H9 (cell line): ENCODE measurements around the gene MFSD6. TPM values are rescaled to one million over a fixed set of nuclear protein-coding genes. Genes with fewer than 3 reads are reported as not detected.

Experiments
- DNase-seq: peaks from one replicate; pipeline ENCODE4 v3.0.0-alpha.2; 2017
- H2AFZ ChIP-seq: one replicate; pipeline ENCODE4 v1.6.1; 2013; ENCODE audit warnings: mild to moderate bottlenecking, low read length, control low read depth, moderate library complexity
- H2AK5ac ChIP-seq: 2 replicates; pipeline ENCODE4 v1.6.1; 2013; ENCODE audit warnings: low read length, control low read depth, mixed read lengths; ENCODE audit not compliant: insufficient read length
- H2BK120ac ChIP-seq: one replicate; pipeline ENCODE4 v1.6.1; 2013; ENCODE audit warnings: low read depth, mild to moderate bottlenecking, low read length, control low read depth, inconsistent platforms; ENCODE audit not compliant: poor library complexity, severe bottlenecking
- H2BK12ac ChIP-seq: 2 replicates; pipeline ENCODE4 v1.6.1; 2013; ENCODE audit warnings: low read length, control low read depth, mixed read lengths, low read depth; ENCODE audit not compliant: insufficient read length
- H2BK15ac ChIP-seq: 2 replicates; pipeline ENCODE4 v1.6.1; 2013; ENCODE audit warnings: low read depth, low read length, control low read depth
- H2BK20ac ChIP-seq: one replicate; pipeline ENCODE4 v1.6.1; 2013; ENCODE audit warnings: low read depth, mild to moderate bottlenecking, low read length, control low read depth, inconsistent platforms; ENCODE audit not compliant: poor library complexity, severe bottlenecking
- H2BK5ac ChIP-seq: 2 replicates; pipeline ENCODE4 v1.6.1; 2013; ENCODE audit warnings: low read length, control low read depth, mixed read lengths; ENCODE audit not compliant: insufficient read length
- H3K14ac ChIP-seq: 2 replicates; pipeline ENCODE4 v1.6.1; 2013; ENCODE audit warnings: low read length, control low read depth; ENCODE audit not compliant: insufficient read depth
- H3K18ac ChIP-seq: 2 replicates; pipeline ENCODE4 v1.6.1; 2013; ENCODE audit warnings: low read depth, mild to moderate bottlenecking, mixed read lengths, low read length, control low read depth; ENCODE audit not compliant: insufficient read length
- H3K23ac ChIP-seq: 2 replicates; pipeline ENCODE4 v1.6.1; 2013; ENCODE audit warnings: low read length, control low read depth, mixed read lengths, low read depth; ENCODE audit not compliant: insufficient read length
- H3K23me2 ChIP-seq: 2 replicates; pipeline ENCODE4 v1.6.1; 2013; ENCODE audit warnings: low read depth, mild to moderate bottlenecking, mixed read lengths, low read length, control low read depth; ENCODE audit not compliant: insufficient read length, poor library complexity, severe bottlenecking
- H3K27ac ChIP-seq: 2 replicates; pipeline ENCODE4 v1.5.1; 2013; ENCODE audit warnings: low read length, control low read depth, mixed read lengths, low read depth; ENCODE audit not compliant: insufficient read length
- H3K27me3 ChIP-seq: 2 replicates; pipeline ENCODE4 v1.6.1; 2013; ENCODE audit warnings: low read length, control low read depth, inconsistent platforms; ENCODE audit not compliant: insufficient read depth
- H3K4ac ChIP-seq: 2 replicates; pipeline ENCODE4 v1.6.1; 2013; ENCODE audit warnings: low read depth, mild to moderate bottlenecking, control low read depth, inconsistent platforms, low read length, moderate library complexity
- H3K4me1 ChIP-seq: 2 replicates; pipeline ENCODE4 v1.6.1; 2013; ENCODE audit warnings: low read length, control low read depth, inconsistent platforms; ENCODE audit not compliant: insufficient read depth
- H3K4me2 ChIP-seq: 2 replicates; pipeline ENCODE4 v1.6.1; 2013; ENCODE audit warnings: low read length, control low read depth, mixed read lengths; ENCODE audit not compliant: insufficient read length, insufficient read depth
- H3K56ac ChIP-seq: 2 replicates; pipeline ENCODE4 v1.6.1; 2013; ENCODE audit warnings: low read depth, mild to moderate bottlenecking, mixed read lengths, low read length, control low read depth; ENCODE audit not compliant: insufficient read length
- H3K79me1 ChIP-seq: 2 replicates; pipeline ENCODE4 v1.6.1; 2013; ENCODE audit warnings: low read depth, mild to moderate bottlenecking, moderate library complexity, low read length, control low read depth, inconsistent platforms; ENCODE audit not compliant: insufficient read depth, poor library complexity, severe bottlenecking
- H3K79me2 ChIP-seq: 2 replicates; pipeline ENCODE4 v1.6.1; 2013; ENCODE audit warnings: low read length, control low read depth, inconsistent platforms; ENCODE audit not compliant: insufficient read depth
- H3K9ac ChIP-seq: 2 replicates; pipeline ENCODE4 v1.6.1; 2013; ENCODE audit warnings: low read length, control low read depth, mixed read lengths; ENCODE audit not compliant: insufficient read length; ENCODE audit errors: extremely low read depth
- H3K9me3 ChIP-seq: one replicate; pipeline ENCODE4 v1.6.1; 2013; ENCODE audit warnings: low read depth, low read length, inconsistent platforms; ENCODE audit not compliant: control insufficient read depth
- H3T11ph ChIP-seq: one replicate; pipeline ENCODE4 v1.6.1; 2013; ENCODE audit warnings: mild to moderate bottlenecking, low read length, control low read depth, inconsistent platforms
- H4K20me1 ChIP-seq: one replicate; pipeline ENCODE4 v1.6.1; 2013; ENCODE audit not compliant: control insufficient read depth, insufficient read length, insufficient read depth
- H4K5ac ChIP-seq: 2 replicates; pipeline ENCODE4 v1.6.1; 2013; ENCODE audit warnings: low read depth, mild to moderate bottlenecking, mixed read lengths, low read length, control low read depth; ENCODE audit not compliant: insufficient read length
- H4K8ac ChIP-seq: replicated peaks from 2 replicates; pipeline ENCODE4 v1.6.1; 2013; ENCODE audit warnings: low read length, control low read depth, mixed read lengths, low read depth; ENCODE audit not compliant: insufficient read length
- H4K91ac ChIP-seq: 2 replicates; pipeline ENCODE4 v1.6.1; 2013; ENCODE audit warnings: low read depth, mild to moderate bottlenecking, moderate library complexity, mixed read lengths, low read length, control low read depth; ENCODE audit not compliant: insufficient read length
- H3K27ac Mint-ChIP-seq, 3 experiments: 2 replicates in 2 of 3; 3 replicates in 1 of 3; pipeline ENCODE4 v1.8.0; 2020 to 2021; ENCODE audit warnings: mixed read lengths in 3 of 3, mild to moderate bottlenecking in 1 of 3, moderate library complexity in 1 of 3
- H3K27me3 Mint-ChIP-seq: 2 replicates; pipeline ENCODE4 v1.8.0; 2021; ENCODE audit warnings: low read depth, mild to moderate bottlenecking, moderate library complexity, mixed read lengths
- H3K36me3 Mint-ChIP-seq, 3 experiments: 2 replicates in 2 of 3; 3 replicates in 1 of 3; pipeline ENCODE4 v1.8.0; 2020 to 2021; ENCODE audit warnings: low read depth in 3 of 3, mixed read lengths in 3 of 3; ENCODE audit not compliant: insufficient read depth in 1 of 3
- H3K4me1 Mint-ChIP-seq, 2 experiments: 2 replicates each; pipeline ENCODE4 v1.8.0; 2020; ENCODE audit warnings: mixed read lengths in 2 of 2
- H3K4me3 Mint-ChIP-seq, 2 experiments: 2 replicates in 1 of 2; 3 replicates in 1 of 2; pipeline ENCODE4 v1.8.0; 2020 to 2021; ENCODE audit warnings: mild to moderate bottlenecking in 2 of 2, mixed read lengths in 2 of 2, moderate library complexity in 1 of 2
- H3K9me3 Mint-ChIP-seq, 2 experiments: 2 replicates in 1 of 2; 3 replicates in 1 of 2; pipeline ENCODE4 v1.8.0; 2020; ENCODE audit warnings: mild to moderate bottlenecking in 2 of 2, mixed read lengths in 2 of 2, moderate library complexity in 1 of 2
- CTCF ChIP-seq: fragments of 200-600 bp; sonication (generic); conservative IDR thresholded peaks from 3 replicates; pipeline ENCODE4 v1.8.0; 2021; ENCODE audit warnings: antibody characterized with exemption, mild to moderate bottlenecking
- WGBS: extraction: QIAGEN DNeasy Blood & Tissue Kit; methylation state at CpG from one replicate; pipeline ENCODE4 v1.1.7; 2013; ENCODE audit warnings: missing lambda C conversion rate, low lambda C conversion rate, mixed read lengths; ENCODE audit not compliant: insufficient read length; ENCODE audit errors: extremely low coverage; 5-methylcytosine and 5-hydroxymethylcytosine counted together
- total RNA-seq: library from RNA; stranded (reverse); gene quantifications from 2 replicates; pipeline ENCODE4 v1.2.1, GENCODE V29; 2021

MFSD6 gene
- total RNA-seq, 1 experiment from 2014 or later = 4.0 TPM

- H2BK5ac ChIP-seq = no peak overlapping the region
- no peak overlapping the region for H4K91ac ChIP-seq
- no peak overlapping the region for H2BK120ac ChIP-seq
- Mint-ChIP-seq H3K9me3 (peaks cover 20 to 23% of the 10 kb centered on the region in 2 experiments), H3K4me1 (no peaks in the 10 kb centered on the region), H3K4me3 (no peak overlapping the region), H3K27me3 (no peaks in the 10 kb centered on the region; the same call in 1 of the 2 replicates), H3K27ac (no peak overlapping the region), H3K36me3 (peaks cover 8 to 20% (median 12%) of the 10 kb centered on the region in 3 experiments)
- no CpG with 5 or more reads among the region's 3 CpGs for WGBS
- no peaks in the 10 kb centered on the region for H3K79me1 ChIP-seq
- H3K56ac ChIP-seq = no peak overlapping the region
- H4K20me1 ChIP-seq = no peaks in the 10 kb centered on the region
- H3K9me3 ChIP-seq = no peaks in the 10 kb centered on the region
- no peak overlapping the region for H3K23ac ChIP-seq
- no peak overlapping the region for H3K27ac ChIP-seq
- H3K4ac ChIP-seq = no peak overlapping the region
- H2BK20ac ChIP-seq = no peak overlapping the region
- no peak overlapping the region for H2AFZ ChIP-seq
- no peak overlapping the region for H4K8ac ChIP-seq
- no peak overlapping the region for H2BK12ac ChIP-seq
- DNase-seq = no peak
- no peaks in the 10 kb centered on the region for H3K27me3 ChIP-seq
- H3K14ac ChIP-seq = no peak overlapping the region
- H3K23me2 ChIP-seq = no peaks in the 10 kb centered on the region
- no peak overlapping the region for H2BK15ac ChIP-seq
- no peaks in the 10 kb centered on the region for H3K79me2 ChIP-seq
- no peak overlapping the region for H2AK5ac ChIP-seq
- H3K18ac ChIP-seq = no peak overlapping the region
- H4K5ac ChIP-seq = no peak overlapping the region
- no peak overlapping the region for H3T11ph ChIP-seq
- no peak for TF ChIP-seq CTCF
- no peaks in the 10 kb centered on the region for H3K4me1 ChIP-seq
- no peak overlapping the region for H3K9ac ChIP-seq
- no peak overlapping the region for H3K4me2 ChIP-seq
These were observed 136.9 kb downstream of the MFSD6 start for GRCh38 chr2:190545093-190545492.
